GM23338 (cell line): ENCODE measurements around the gene PIGH. TPM values are rescaled to one million over a fixed set of nuclear protein-coding genes. Genes with fewer than 3 reads are reported as not detected.

Source experiments
- ATAC-seq: fragments of 200-7000 bp; cut with Tn5 transposase; 3 replicates; pipeline ENCODE4 v1.9.1; 2020
- DNase-seq: peaks from one replicate; pipeline ENCODE4 v3.0.0-alpha.2; 2015; ENCODE audit warnings: low spot score
- H2AFZ ChIP-seq: fragments of 200-600 bp; sonication (generic); 2 replicates; pipeline ENCODE4 v1.8.0; 2016; ENCODE audit warnings: antibody characterized with exemption, mild to moderate bottlenecking, moderate library complexity
- H3F3A ChIP-seq: fragments of 200-600 bp; sonication (generic); replicated peaks from 2 replicates; pipeline ENCODE4 v1.8.0; 2017; ENCODE audit warnings: antibody characterized with exemption, mixed run types, low read depth
- H3K27ac ChIP-seq: fragments of 200-600 bp; sonication (generic); 2 replicates; pipeline ENCODE4 v1.6.1; 2016; ENCODE audit warnings: low read depth
- H3K27me3 ChIP-seq: fragments of 200-600 bp; sonication (generic); 2 replicates; pipeline ENCODE4 v1.8.0; 2016; ENCODE audit warnings: mild to moderate bottlenecking, mixed run types, moderate library complexity; ENCODE audit not compliant: insufficient read depth
- H3K36me3 ChIP-seq: fragments of 200-600 bp; sonication (generic); 2 replicates; pipeline ENCODE4 v1.8.0; 2016; ENCODE audit warnings: mild to moderate bottlenecking; ENCODE audit not compliant: insufficient read depth
- H3K4me1 ChIP-seq: fragments of 200-600 bp; sonication (generic); 2 replicates; pipeline ENCODE4 v1.8.0; 2016; ENCODE audit warnings: mild to moderate bottlenecking, moderate library complexity; ENCODE audit not compliant: insufficient read depth
- H3K4me2 ChIP-seq: fragments of 200-600 bp; sonication (generic); 2 replicates; pipeline ENCODE4 v1.7.1; 2017; ENCODE audit warnings: mixed run types
- H3K4me3 ChIP-seq: fragments of 200-600 bp; sonication (generic); 2 replicates; pipeline ENCODE4 v1.6.1; 2016; ENCODE audit warnings: mixed run types
- H3K79me2 ChIP-seq: fragments of 200-600 bp; sonication (generic); replicated peaks from 2 replicates; pipeline ENCODE4 v1.8.0; 2017; ENCODE audit warnings: mild to moderate bottlenecking; ENCODE audit not compliant: insufficient read depth
- H3K9me2 ChIP-seq: fragments of 200-600 bp; sonication (generic); 2 replicates; pipeline ENCODE4 v1.8.0; 2017; ENCODE audit not compliant: insufficient read depth
- H4K20me1 ChIP-seq: fragments of 200-600 bp; sonication (generic); replicated peaks from 2 replicates; pipeline ENCODE4 v1.8.0; 2017; ENCODE audit warnings: mild to moderate bottlenecking; ENCODE audit not compliant: insufficient read depth
- H3K27ac Mint-ChIP-seq: 2 replicates; pipeline ENCODE4 v1.8.0; 2020; ENCODE audit warnings: inconsistent platforms, mild to moderate bottlenecking, moderate library complexity, mixed read lengths
- H3K27me3 Mint-ChIP-seq: 3 replicates; pipeline ENCODE4 v1.8.0; 2022; ENCODE audit warnings: low read depth, mild to moderate bottlenecking, moderate library complexity, mixed read lengths, inconsistent platforms; ENCODE audit not compliant: insufficient read depth, poor library complexity
- H3K36me3 Mint-ChIP-seq: 3 replicates; pipeline ENCODE4 v1.8.0; 2021; ENCODE audit warnings: low read depth, mild to moderate bottlenecking, inconsistent platforms, moderate library complexity, mixed read lengths
- H3K4me1 Mint-ChIP-seq: 3 replicates; pipeline ENCODE4 v1.8.0; 2020; ENCODE audit warnings: mild to moderate bottlenecking, inconsistent platforms, mixed read lengths
- H3K4me3 Mint-ChIP-seq: 3 replicates; pipeline ENCODE4 v1.8.0; 2021; ENCODE audit warnings: moderate library complexity, mild to moderate bottlenecking, inconsistent platforms, mixed read lengths
- H3K9me3 Mint-ChIP-seq: 3 replicates; pipeline ENCODE4 v1.8.0; 2020; ENCODE audit warnings: moderate library complexity, mild to moderate bottlenecking, inconsistent platforms, mixed read lengths
- EZH2 ChIP-seq: fragments of 200-600 bp; sonication (generic); IDR thresholded peaks from one replicate; pipeline ENCODE4 v1.8.0; 2017; ENCODE audit warnings: antibody characterized with exemption, mild to moderate bottlenecking, low read depth; ENCODE audit not compliant: unreplicated experiment
- POLR2AphosphoS5 ChIP-seq: IDR thresholded peaks from 2 replicates; pipeline ENCODE4 v1.6.1; 2016; ENCODE audit warnings: antibody characterized with exemption, low read depth
- ZNF331 ChIP-seq: fragments of 250-450 bp; sonication (Bioruptor Pico); IDR thresholded peaks from 2 replicates; pipeline ENCODE4 v1.5.0; 2020; ENCODE audit warnings: low read depth, mild to moderate bottlenecking, moderate library complexity
- polyA plus RNA-seq: library from polyadenylated mRNA; unstranded; fragments of >200 nt; fragmentation: Nextera tagmentation; extraction: Ambion mirVana; gene quantifications from 2 replicates; pipeline ENCODE4 v1.2.1, GENCODE V29; 2016
- total RNA-seq: library from RNA; depleted of rRNA; stranded (reverse); fragments of >200 nt; shearing (Covaris generic); gene quantifications from 2 replicates; pipeline ENCODE4 v1.2.3, GENCODE V29; 2014
- TF ChIP-seq, protein P1 (sequence below): fragments of 250-450 bp; sonication (Bioruptor Pico); IDR thresholded peaks from 2 replicates; pipeline ENCODE4 v1.5.0; 2020; ENCODE audit warnings: mild to moderate bottlenecking, moderate library complexity
- TF ChIP-seq, protein P2 (sequence below), 2 experiments: fragments of 200-600 bp in 1 of 2; sonication (generic) in 1 of 2; conservative IDR thresholded peaks; 2 replicates each; pipeline versions ENCODE4 v1.5.1 to v1.6.1; 2016 to 2017; ENCODE audit warnings: antibody characterized with exemption in 2 of 2, low read depth in 2 of 2, mild to moderate bottlenecking in 2 of 2, moderate library complexity in 1 of 2
- TF ChIP-seq, protein P3 (sequence below): IDR thresholded peaks from one replicate; pipeline ENCODE4 v1.6.1; 2018; ENCODE audit warnings: antibody characterized with exemption; ENCODE audit not compliant: unreplicated experiment

The PIGH gene
- total and polyA plus RNA-seq, 2 experiments from 2014 or later: 8.7 to 9.3 TPM

DNA sequence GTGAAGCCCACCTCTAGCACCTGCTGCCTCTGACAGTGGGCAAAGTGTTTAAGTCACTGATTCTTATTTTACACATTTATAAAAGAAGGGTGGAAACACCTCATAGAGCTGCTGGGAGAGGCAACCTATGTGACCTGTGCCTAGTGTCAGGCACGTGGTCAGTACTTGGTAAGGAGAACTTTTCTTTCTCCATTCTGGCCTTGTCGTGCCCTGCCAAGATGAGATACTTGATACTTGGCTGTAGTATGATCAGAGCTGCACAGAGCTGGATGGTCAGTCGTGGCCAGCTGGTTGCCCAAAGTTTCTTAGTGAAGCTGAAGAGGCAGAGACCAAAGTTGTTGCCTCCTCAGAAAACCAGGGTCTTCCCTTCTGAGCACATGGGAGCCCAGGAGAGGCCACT, 42.4 kb downstream of the PIGH start (continued):
- TF ChIP-seq, protein P1, sequence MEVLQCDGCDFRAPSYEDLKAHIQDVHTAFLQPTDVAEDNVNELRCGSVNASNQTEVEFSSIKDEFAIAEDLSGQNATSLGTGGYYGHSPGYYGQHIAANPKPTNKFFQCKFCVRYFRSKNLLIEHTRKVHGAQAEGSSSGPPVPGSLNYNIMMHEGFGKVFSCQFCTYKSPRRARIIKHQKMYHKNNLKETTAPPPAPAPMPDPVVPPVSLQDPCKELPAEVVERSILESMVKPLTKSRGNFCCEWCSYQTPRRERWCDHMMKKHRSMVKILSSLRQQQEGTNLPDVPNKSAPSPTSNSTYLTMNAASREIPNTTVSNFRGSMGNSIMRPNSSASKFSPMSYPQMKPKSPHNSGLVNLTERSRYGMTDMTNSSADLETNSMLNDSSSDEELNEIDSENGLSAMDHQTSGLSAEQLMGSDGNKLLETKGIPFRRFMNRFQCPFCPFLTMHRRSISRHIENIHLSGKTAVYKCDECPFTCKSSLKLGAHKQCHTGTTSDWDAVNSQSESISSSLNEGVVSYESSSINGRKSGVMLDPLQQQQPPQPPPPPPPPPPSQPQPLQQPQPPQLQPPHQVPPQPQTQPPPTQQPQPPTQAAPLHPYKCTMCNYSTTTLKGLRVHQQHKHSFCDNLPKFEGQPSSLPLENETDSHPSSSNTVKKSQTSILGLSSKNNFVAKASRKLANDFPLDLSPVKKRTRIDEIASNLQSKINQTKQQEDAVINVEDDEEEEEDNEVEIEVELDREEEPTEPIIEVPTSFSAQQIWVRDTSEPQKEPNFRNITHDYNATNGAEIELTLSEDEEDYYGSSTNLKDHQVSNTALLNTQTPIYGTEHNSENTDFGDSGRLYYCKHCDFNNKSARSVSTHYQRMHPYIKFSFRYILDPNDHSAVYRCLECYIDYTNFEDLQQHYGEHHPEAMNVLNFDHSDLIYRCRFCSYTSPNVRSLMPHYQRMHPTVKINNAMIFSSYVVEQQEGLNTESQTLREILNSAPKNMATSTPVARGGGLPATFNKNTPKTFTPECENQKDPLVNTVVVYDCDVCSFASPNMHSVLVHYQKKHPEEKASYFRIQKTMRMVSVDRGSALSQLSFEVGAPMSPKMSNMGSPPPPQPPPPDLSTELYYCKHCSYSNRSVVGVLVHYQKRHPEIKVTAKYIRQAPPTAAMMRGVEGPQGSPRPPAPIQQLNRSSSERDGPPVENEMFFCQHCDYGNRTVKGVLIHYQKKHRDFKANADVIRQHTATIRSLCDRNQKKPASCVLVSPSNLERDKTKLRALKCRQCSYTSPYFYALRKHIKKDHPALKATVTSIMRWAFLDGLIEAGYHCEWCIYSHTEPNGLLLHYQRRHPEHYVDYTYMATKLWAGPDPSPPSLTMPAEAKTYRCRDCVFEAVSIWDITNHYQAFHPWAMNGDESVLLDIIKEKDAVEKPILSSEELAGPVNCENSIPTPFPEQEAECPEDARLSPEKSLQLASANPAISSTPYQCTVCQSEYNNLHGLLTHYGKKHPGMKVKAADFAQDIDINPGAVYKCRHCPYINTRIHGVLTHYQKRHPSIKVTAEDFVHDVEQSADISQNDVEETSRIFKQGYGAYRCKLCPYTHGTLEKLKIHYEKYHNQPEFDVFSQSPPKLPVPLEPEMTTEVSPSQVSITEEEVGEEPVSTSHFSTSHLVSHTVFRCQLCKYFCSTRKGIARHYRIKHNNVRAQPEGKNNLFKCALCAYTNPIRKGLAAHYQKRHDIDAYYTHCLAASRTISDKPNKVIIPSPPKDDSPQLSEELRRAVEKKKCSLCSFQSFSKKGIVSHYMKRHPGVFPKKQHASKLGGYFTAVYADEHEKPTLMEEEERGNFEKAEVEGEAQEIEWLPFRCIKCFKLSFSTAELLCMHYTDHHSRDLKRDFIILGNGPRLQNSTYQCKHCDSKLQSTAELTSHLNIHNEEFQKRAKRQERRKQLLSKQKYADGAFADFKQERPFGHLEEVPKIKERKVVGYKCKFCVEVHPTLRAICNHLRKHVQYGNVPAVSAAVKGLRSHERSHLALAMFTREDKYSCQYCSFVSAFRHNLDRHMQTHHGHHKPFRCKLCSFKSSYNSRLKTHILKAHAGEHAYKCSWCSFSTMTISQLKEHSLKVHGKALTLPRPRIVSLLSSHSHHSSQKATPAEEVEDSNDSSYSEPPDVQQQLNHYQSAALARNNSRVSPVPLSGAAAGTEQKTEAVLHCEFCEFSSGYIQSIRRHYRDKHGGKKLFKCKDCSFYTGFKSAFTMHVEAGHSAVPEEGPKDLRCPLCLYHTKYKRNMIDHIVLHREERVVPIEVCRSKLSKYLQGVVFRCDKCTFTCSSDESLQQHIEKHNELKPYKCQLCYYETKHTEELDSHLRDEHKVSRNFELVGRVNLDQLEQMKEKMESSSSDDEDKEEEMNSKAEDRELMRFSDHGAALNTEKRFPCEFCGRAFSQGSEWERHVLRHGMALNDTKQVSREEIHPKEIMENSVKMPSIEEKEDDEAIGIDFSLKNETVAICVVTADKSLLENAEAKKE (CRISPR knock-in tag): no peak
- TF ChIP-seq POLR2AphosphoS5: no peak

DNA sequence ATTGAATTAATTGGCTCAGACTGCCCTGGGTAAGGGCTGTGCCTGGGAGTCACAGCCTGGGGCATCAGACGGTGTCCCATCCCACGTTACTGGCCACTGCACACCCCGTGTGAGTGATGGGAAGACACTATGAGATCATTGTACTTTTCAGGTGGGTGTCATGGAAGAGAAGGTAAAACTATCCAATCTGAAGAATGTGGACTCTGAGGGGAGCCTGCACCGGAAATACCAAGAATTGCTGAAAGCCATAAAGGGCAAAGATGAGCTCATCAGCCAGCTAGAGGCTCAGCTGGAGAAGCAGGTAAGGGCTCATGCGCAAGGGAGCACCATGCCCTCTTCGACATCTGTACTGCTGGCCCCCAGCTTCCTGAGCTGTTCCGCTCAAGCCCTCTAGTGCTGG, 43.0 kb downstream of the PIGH start:
- H3K9me3 Mint-ChIP-seq: no peaks in the 10 kb centered on the region; the same call in 2 of the 3 replicates
- H3K4me1 Mint-ChIP-seq: peaks cover 10% of the 10 kb centered on the region
- no peak overlapping the region for H3K27ac ChIP-seq
- no peak overlapping the region for H2AFZ ChIP-seq
- H3K4me3 ChIP-seq: no peak overlapping the region
- H3K79me2 ChIP-seq: no peaks in the 10 kb centered on the region
- DNase-seq: peak; percentile 31
- H3K27me3 ChIP-seq: no peaks in the 10 kb centered on the region
- H4K20me1 ChIP-seq: no peaks in the 10 kb centered on the region
- H3K36me3 ChIP-seq: 0 out of 2 replicates have a peak, but pooled peaks cover 6% of the 10 kb centered on the region
- no peak for ATAC-seq
- no peaks in the 10 kb centered on the region for H3F3A ChIP-seq
- H3K27me3 Mint-ChIP-seq: peaks cover 4% of the 10 kb centered on the region
- H3K4me1 ChIP-seq: no peaks in the 10 kb centered on the region
- H3K27ac Mint-ChIP-seq: no peak overlapping the region
- no peaks in the 10 kb centered on the region for H3K9me2 ChIP-seq
- H3K4me3 Mint-ChIP-seq: no peak overlapping the region; the same call in 2 of the 3 replicates
- no peak overlapping the region for H3K4me2 ChIP-seq
- peaks cover 33% of the 10 kb centered on the region for H3K36me3 Mint-ChIP-seq
- no peak for TF ChIP-seq EZH2
- TF ChIP-seq, protein P2, sequence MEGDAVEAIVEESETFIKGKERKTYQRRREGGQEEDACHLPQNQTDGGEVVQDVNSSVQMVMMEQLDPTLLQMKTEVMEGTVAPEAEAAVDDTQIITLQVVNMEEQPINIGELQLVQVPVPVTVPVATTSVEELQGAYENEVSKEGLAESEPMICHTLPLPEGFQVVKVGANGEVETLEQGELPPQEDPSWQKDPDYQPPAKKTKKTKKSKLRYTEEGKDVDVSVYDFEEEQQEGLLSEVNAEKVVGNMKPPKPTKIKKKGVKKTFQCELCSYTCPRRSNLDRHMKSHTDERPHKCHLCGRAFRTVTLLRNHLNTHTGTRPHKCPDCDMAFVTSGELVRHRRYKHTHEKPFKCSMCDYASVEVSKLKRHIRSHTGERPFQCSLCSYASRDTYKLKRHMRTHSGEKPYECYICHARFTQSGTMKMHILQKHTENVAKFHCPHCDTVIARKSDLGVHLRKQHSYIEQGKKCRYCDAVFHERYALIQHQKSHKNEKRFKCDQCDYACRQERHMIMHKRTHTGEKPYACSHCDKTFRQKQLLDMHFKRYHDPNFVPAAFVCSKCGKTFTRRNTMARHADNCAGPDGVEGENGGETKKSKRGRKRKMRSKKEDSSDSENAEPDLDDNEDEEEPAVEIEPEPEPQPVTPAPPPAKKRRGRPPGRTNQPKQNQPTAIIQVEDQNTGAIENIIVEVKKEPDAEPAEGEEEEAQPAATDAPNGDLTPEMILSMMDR (conservative IDR thresholded peaks at IDR 0.05; ENCODE audit: low read depth in 2 of 2): no peak
- TF ChIP-seq, protein P3, sequence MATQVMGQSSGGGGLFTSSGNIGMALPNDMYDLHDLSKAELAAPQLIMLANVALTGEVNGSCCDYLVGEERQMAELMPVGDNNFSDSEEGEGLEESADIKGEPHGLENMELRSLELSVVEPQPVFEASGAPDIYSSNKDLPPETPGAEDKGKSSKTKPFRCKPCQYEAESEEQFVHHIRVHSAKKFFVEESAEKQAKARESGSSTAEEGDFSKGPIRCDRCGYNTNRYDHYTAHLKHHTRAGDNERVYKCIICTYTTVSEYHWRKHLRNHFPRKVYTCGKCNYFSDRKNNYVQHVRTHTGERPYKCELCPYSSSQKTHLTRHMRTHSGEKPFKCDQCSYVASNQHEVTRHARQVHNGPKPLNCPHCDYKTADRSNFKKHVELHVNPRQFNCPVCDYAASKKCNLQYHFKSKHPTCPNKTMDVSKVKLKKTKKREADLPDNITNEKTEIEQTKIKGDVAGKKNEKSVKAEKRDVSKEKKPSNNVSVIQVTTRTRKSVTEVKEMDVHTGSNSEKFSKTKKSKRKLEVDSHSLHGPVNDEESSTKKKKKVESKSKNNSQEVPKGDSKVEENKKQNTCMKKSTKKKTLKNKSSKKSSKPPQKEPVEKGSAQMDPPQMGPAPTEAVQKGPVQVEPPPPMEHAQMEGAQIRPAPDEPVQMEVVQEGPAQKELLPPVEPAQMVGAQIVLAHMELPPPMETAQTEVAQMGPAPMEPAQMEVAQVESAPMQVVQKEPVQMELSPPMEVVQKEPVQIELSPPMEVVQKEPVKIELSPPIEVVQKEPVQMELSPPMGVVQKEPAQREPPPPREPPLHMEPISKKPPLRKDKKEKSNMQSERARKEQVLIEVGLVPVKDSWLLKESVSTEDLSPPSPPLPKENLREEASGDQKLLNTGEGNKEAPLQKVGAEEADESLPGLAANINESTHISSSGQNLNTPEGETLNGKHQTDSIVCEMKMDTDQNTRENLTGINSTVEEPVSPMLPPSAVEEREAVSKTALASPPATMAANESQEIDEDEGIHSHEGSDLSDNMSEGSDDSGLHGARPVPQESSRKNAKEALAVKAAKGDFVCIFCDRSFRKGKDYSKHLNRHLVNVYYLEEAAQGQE: no peak
- TF ChIP-seq ZNF331 (CRISPR knock-in tag): no peak
